ENCODE measurements around the gene ADSS1. TPM values are rescaled to one million over a fixed set of nuclear protein-coding genes. Genes with fewer than 3 reads are reported as not detected.

ADSS1 gene
- total RNA-seq, 4 donors from 2014 or later = 11.0 to 18.6 (median 17.1) TPM

DNA sequence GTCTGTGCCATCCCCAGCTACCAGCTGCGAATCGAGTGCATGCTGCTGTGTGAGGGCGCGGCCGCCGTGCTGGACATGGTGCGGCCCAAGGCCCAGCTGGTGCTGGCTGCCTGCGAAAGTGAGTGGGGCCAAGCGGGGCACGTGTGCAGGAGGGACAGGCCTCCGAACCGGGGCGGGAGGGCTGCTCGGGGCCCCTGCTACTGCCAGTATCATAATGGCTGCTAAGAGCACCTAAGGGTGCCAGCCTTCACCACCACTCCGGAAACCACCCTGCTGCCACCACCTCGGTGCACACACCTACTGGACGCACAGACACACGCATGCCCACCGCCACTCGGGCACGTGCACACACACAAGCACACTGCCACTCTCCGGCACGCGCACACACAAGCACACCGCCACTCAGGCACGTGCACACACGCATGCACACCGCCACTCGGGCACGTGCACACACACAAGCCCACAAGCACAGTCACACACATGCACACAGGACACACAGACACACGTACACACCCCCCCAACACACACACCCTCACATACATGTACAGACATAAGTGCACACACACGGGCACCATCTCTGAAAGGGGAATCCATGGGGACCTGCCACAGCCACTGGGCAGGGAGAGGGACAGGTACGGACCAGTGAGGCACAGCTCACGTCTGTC, 13.8 kb upstream of the ADSS1 start:
- no peak overlapping the region for H3K4me3 ChIP-seq
- peaks cover 0 to 81% (median 2%) of the 10 kb centered on the region in 3 donors for H3K36me3 ChIP-seq

DNA sequence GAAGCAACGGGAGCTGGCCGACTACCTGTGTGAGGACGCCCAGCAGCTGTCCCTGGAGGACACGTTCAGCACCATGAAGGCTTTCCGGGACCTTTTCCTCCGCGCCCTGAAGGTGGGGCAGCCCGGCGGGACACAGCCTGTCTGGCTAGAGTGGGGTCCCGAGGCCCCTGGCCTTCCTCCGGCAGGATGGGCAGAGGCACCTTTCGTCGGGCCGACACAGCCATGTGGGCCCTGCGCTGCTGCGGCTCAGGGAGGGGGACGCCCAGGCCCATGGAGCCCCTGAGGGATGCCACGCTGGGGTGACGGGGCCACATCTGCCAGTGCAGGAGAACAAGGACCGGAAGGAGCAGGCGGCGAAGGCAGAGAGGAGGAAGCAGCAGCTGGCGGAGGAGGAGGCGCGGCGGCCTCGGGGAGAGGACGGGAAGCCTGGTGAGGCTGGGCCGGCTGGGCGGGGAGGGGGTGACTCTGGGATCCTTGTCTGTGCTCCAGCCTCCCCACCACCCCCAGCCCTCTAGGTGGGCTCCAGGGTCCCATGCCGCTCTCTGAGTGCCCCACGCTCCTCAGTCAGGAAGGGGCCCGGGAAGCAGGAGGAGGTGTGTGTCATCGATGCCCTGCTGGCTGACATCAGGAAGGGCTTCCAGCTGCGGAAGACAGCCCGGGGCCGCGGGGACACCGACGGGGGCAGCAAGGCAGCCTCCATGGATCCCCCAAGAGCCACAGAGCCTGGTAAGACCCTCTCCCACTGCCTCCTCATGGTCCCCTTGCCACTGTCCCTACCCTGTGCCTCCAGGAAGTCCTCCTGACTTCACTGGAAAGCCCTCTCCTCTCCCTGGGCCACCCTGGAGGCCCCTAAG, 10.9 kb upstream of the ADSS1 start:
- no peak overlapping the region for H3K27ac ChIP-seq
- H3K4me3 ChIP-seq = no peak overlapping the region
- peaks cover 0 to 9% (median 2%) of the 10 kb centered on the region in 4 donors for H3K4me1 ChIP-seq
- no peaks in the 10 kb centered on the region for H3K9me3 ChIP-seq
- DNase-seq = no peak
- peaks cover 0 to 80% (median 2%) of the 10 kb centered on the region in 3 donors for H3K36me3 ChIP-seq
- TF ChIP-seq POLR2A (IDR thresholded peaks at IDR 0.05) = no peak
- TF ChIP-seq, protein P1, sequence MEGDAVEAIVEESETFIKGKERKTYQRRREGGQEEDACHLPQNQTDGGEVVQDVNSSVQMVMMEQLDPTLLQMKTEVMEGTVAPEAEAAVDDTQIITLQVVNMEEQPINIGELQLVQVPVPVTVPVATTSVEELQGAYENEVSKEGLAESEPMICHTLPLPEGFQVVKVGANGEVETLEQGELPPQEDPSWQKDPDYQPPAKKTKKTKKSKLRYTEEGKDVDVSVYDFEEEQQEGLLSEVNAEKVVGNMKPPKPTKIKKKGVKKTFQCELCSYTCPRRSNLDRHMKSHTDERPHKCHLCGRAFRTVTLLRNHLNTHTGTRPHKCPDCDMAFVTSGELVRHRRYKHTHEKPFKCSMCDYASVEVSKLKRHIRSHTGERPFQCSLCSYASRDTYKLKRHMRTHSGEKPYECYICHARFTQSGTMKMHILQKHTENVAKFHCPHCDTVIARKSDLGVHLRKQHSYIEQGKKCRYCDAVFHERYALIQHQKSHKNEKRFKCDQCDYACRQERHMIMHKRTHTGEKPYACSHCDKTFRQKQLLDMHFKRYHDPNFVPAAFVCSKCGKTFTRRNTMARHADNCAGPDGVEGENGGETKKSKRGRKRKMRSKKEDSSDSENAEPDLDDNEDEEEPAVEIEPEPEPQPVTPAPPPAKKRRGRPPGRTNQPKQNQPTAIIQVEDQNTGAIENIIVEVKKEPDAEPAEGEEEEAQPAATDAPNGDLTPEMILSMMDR (IDR thresholded peaks at IDR 0.05) = no peak
- no peaks in the 10 kb centered on the region for H3K27me3 ChIP-seq

More for the DNA sequence above, 13.8 kb upstream of the ADSS1 start:
- no peak for TF ChIP-seq POLR2A (IDR thresholded peaks at IDR 0.05)
- TF ChIP-seq, protein P1 (IDR thresholded peaks at IDR 0.05) = no peak
- H3K9me3 ChIP-seq = no peaks in the 10 kb centered on the region
- H3K27me3 ChIP-seq = no peaks in the 10 kb centered on the region
- H3K4me1 ChIP-seq = peaks cover 0 to 9% (median 3%) of the 10 kb centered on the region in 4 donors
- no peak for DNase-seq
- no peak overlapping the region for H3K27ac ChIP-seq

DNA sequence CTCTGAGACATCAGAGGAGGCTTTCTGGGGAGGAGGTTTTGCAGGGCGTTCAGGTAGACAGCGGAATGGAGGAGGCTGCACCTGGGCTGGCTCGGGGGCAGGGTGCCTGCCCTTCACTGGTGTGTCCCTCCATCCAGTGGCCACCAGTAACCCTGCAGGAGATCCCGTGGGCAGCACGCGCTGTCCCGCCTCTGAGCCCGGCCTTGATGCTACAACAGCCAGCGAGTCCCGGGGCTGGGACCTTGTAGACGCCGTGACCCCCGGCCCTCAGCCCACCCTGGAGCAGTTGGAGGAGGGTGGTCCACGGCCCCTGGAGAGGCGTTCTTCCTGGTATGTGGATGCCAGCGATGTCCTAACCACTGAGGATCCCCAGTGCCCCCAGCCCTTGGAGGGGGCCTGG, 10.0 kb upstream of the ADSS1 start:
- no peak for DNase-seq
- no peaks in the 10 kb centered on the region for H3K27me3 ChIP-seq
- no peak overlapping the region for H3K27ac ChIP-seq
- H3K9me3 ChIP-seq = no peaks in the 10 kb centered on the region
- H3K4me1 ChIP-seq = no peaks in the 10 kb centered on the region
- no peak overlapping the region for H3K4me3 ChIP-seq
- H3K36me3 ChIP-seq = peaks cover 0 to 82% (median 2%) of the 10 kb centered on the region in 3 donors
- TF ChIP-seq, protein P1 (IDR thresholded peaks at IDR 0.05) = no peak
- no peak for TF ChIP-seq POLR2A (IDR thresholded peaks at IDR 0.05)

DNA sequence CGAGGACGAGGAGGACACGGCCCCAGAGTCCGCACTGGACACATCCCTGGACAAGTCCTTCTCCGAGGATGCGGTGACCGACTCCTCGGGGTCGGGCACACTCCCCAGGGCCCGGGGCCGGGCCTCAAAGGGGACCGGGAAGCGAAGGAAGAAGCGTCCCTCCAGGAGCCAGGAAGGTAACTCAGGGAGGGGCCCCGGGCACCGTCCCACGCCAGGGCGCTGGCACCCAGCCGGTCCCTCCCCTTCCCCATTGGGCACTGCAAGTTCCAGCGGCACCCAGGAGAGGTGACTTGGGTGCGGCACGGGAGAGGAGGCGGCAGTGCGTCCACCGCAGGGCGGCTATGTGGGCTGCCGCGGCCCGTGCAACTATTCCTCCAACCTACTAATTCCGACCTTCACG, 9.3 kb upstream of the ADSS1 start:
- no peaks in the 10 kb centered on the region for H3K4me1 ChIP-seq
- H3K36me3 ChIP-seq = peaks cover 0 to 82% (median 2%) of the 10 kb centered on the region in 3 donors
- H3K9me3 ChIP-seq = no peaks in the 10 kb centered on the region
- TF ChIP-seq POLR2A (IDR thresholded peaks at IDR 0.05) = no peak
- TF ChIP-seq, protein P1 (IDR thresholded peaks at IDR 0.05) = no peak
- H3K27me3 ChIP-seq = no peaks in the 10 kb centered on the region
- DNase-seq = no peak
- H3K27ac ChIP-seq = no peak overlapping the region
- no peak overlapping the region for H3K4me3 ChIP-seq

DNA sequence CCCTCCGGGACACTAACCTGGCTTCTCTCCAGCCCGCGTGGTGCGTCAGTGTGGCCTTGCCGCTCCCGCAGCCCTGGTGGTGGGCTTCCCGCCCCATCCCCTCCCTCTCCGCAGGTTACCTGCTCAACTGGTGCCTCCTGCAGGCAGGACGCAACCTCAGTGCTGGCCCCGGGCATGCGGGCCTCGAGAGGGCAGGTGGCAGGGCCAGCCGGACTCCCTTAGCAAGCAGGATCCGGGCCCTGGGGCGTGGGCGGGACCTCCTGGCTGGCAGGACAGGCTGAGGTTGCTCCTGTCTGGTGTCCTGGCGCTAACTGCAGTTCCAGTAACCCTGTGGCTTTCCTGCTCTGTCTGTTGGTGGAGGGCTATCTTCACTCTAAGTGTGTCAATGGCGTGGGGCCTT, 8.6 kb upstream of the ADSS1 start:
- no peak overlapping the region for H3K4me3 ChIP-seq
- H3K27me3 ChIP-seq = no peaks in the 10 kb centered on the region
- H3K27ac ChIP-seq = no peak overlapping the region
- no peak for DNase-seq
- no peaks in the 10 kb centered on the region for H3K9me3 ChIP-seq
- no peaks in the 10 kb centered on the region for H3K4me1 ChIP-seq
- peaks cover 0 to 78% (median 2%) of the 10 kb centered on the region in 3 donors for H3K36me3 ChIP-seq
- TF ChIP-seq, protein P1 (IDR thresholded peaks at IDR 0.05) = no peak
- TF ChIP-seq POLR2A (IDR thresholded peaks at IDR 0.05) = no peak

Data from Peyer's patch (tissue), 4 donors.